Common myeloid progenitor, CD34-positive (primary cell): ENCODE measurements around the gene LINS1.
A peak's percentile ranks its signal among the peaks of the same experiment; 100 is the strongest.
"Not testable (repeated sequence)": the region's sequence is repeated elsewhere in the genome, so short reads cannot be mapped to it uniquely, and the experiment has no call there.

ENCODE experiments used
- CTCF ChIA-PET: fragments of 350-600 bp; sonication (Branson Sonifier 250); formaldehyde crosslinking; loops from one replicate; lab custom pipeline; 2021; ENCODE audit warnings: antibody characterized with exemption; lab: Charles Lee
- POLR2A ChIA-PET: fragments of 350-600 bp; sonication (Branson Sonifier 250); formaldehyde crosslinking; loops from one replicate; lab custom pipeline; 2021; ENCODE audit warnings: antibody characterized with exemption; lab: Charles Lee
- DNase-seq, 3 donors: peaks; one replicate each; pipeline versions ENCODE4 v3.0.0 to v3.0.0-alpha.2; 2013
- H3K27ac ChIP-seq, 2 experiments: 1 replicate in 1 of 2; 2 replicates in 1 of 2; pipeline ENCODE4 v1.7.0; 2013; ENCODE audit warnings: inconsistent platforms in 2 of 2, low read length in 2 of 2, mild to moderate bottlenecking in 2 of 2, low read depth in 1 of 2, moderate library complexity in 1 of 2; ENCODE audit not compliant: severe bottlenecking in 2 of 2, insufficient read depth in 1 of 2, poor library complexity in 1 of 2
- H3K27me3 ChIP-seq, 5 experiments: replicated peaks in 2 of 5; 1 replicate in 3 of 5; 2 replicates in 2 of 5; pipeline versions ENCODE4 v1.6.1 to v1.7.0; 2013; ENCODE audit warnings: low read length in 4 of 5, mild to moderate bottlenecking in 2 of 5, moderate library complexity in 2 of 5, inconsistent platforms in 1 of 5; ENCODE audit not compliant: insufficient read depth in 5 of 5, control insufficient read depth in 4 of 5
- H3K36me3 ChIP-seq, 4 experiments: 1 replicate in 2 of 4; 2 replicates in 2 of 4; pipeline versions ENCODE4 v1.6.1 to v1.7.0; 2013; ENCODE audit warnings: low read length in 3 of 4, control low read depth in 1 of 4, mild to moderate bottlenecking in 1 of 4; ENCODE audit not compliant: control insufficient read depth in 4 of 4, insufficient read depth in 4 of 4
- H3K4me1 ChIP-seq, 4 experiments: 1 replicate in 3 of 4; 2 replicates in 1 of 4; pipeline versions ENCODE4 v1.6.1 to v1.7.1; 2013; ENCODE audit warnings: low read length in 3 of 4, mild to moderate bottlenecking in 3 of 4, control low read depth in 1 of 4, inconsistent platforms in 1 of 4, moderate library complexity in 1 of 4; ENCODE audit not compliant: control insufficient read depth in 4 of 4, insufficient read depth in 4 of 4; ENCODE audit errors: control extremely low read depth in 1 of 4
- H3K4me3 ChIP-seq, 7 experiments: 1 replicate in 4 of 7; 2 replicates in 3 of 7; pipeline versions ENCODE4 v1.5.1 to v1.7.0; 2013; ENCODE audit warnings: mild to moderate bottlenecking in 7 of 7, low read length in 6 of 7, moderate library complexity in 6 of 7, inconsistent platforms in 2 of 7, low read depth in 2 of 7, control low read depth in 1 of 7; ENCODE audit not compliant: insufficient read depth in 4 of 7, control insufficient read depth in 1 of 7; ENCODE audit errors: extremely low read depth in 1 of 7
- H3K9me3 ChIP-seq, 5 experiments: 1 replicate in 4 of 5; 2 replicates in 1 of 5; pipeline versions ENCODE4 v1.6.1 to v1.7.1; 2013; ENCODE audit warnings: low read length in 4 of 5, mild to moderate bottlenecking in 2 of 5, inconsistent platforms in 1 of 5, low read depth in 1 of 5, moderate library complexity in 1 of 5; ENCODE audit not compliant: control insufficient read depth in 4 of 5, insufficient read depth in 2 of 5; ENCODE audit errors: control extremely low read depth in 1 of 5
- WGBS: methylation state at CpG from one replicate; pipeline ENCODE4 v1.1.5; 2013; ENCODE audit not compliant: insufficient coverage; 5-methylcytosine and 5-hydroxymethylcytosine counted together

The LINS1 gene

GRCh38 chr15:100595964-100596363 is 6.0 kb downstream of the LINS1 start:
- WGBS = 100% methylated on average over 2 of the region's 3 CpGs
- peaks cover 0 to 8% (median 3%) of the 10 kb centered on the region in 4 experiments for H3K36me3 ChIP-seq
- H3K27me3 ChIP-seq = no peaks in the 10 kb centered on the region
- H3K9me3 ChIP-seq = peaks cover 0 to 5% (median 0%) of the 10 kb centered on the region in 5 experiments
- no peak overlapping the region for H3K4me3 ChIP-seq
- H3K4me1 ChIP-seq = peaks cover 0 to 15% (median 10%) of the 10 kb centered on the region in 4 experiments
- POLR2A ChIA-PET = no interaction called here
- H3K27ac ChIP-seq = peak overlapping the region in 1 of 2 experiments; percentile 63
- no peak for DNase-seq
- CTCF ChIA-PET = no interaction called here

- no peak for DNase-seq
- Histone ChIP-seq H3K36me3 (peaks cover 0 to 8% (median 4%) of the 10 kb centered on the region in 4 experiments), H3K27ac (no peak overlapping the region), H3K4me3 (no peak overlapping the region), H3K27me3 (no peaks in the 10 kb centered on the region), H3K4me1 (peaks cover 0 to 7% (median 3%) of the 10 kb centered on the region in 4 experiments), H3K9me3 (peaks cover 0 to 27% (median 9%) of the 10 kb centered on the region in 5 experiments)
- ChIA-PET CTCF (no interaction called here), POLR2A (no interaction called here)
- WGBS = no CpG with 5 or more reads among the region's 2 CpGs
These were observed 8.6 kb downstream of the LINS1 start for GRCh38 chr15:100593431-100593830.

- 94% methylated on average over 2 of the region's 3 CpGs for WGBS
- H3K27ac ChIP-seq = no peak overlapping the region
- peaks cover 0 to 33% (median 9%) of the 10 kb centered on the region in 5 experiments for H3K9me3 ChIP-seq
- H3K27me3 ChIP-seq = no peaks in the 10 kb centered on the region
- POLR2A ChIA-PET = no interaction called here
- H3K4me1 ChIP-seq = peaks cover 0 to 7% (median 3%) of the 10 kb centered on the region in 4 experiments
- no peak overlapping the region for H3K4me3 ChIP-seq
- H3K36me3 ChIP-seq = peaks cover 0 to 8% (median 4%) of the 10 kb centered on the region in 4 experiments
- CTCF ChIA-PET = no interaction called here
- DNase-seq = no peak
These were observed 9.1 kb downstream of the LINS1 start for GRCh38 chr15:100592898-100593297.

GRCh38 chr15:100591835-100592234 is 10.1 kb downstream of the LINS1 start:
- Histone ChIP-seq H3K27ac (no peak overlapping the region), H3K4me1 (peaks cover 0 to 4% (median 2%) of the 10 kb centered on the region in 4 experiments), H3K9me3 (peaks cover 2 to 41% (median 9%) of the 10 kb centered on the region in 5 experiments), H3K36me3 (peaks cover 0 to 4% (median 2%) of the 10 kb centered on the region in 4 experiments), H3K27me3 (no peaks in the 10 kb centered on the region), H3K4me3 (no peak overlapping the region)
- DNase-seq = no peak
- POLR2A ChIA-PET = no interaction called here
- 57% methylated on average over 1 of the region's 2 CpGs for WGBS
- CTCF ChIA-PET = no interaction called here

- CTCF ChIA-PET = interaction anchor here (0.8 kb wide), 1 partner anchor 241 kb away, joined by 3 read pairs; no protein-coding TSS in a partner anchor
- 100% methylated on average over 1 of the region's 2 CpGs for WGBS
- DNase-seq, H3K36me3 ChIP-seq, H3K4me1 ChIP-seq, H3K27me3 ChIP-seq, H3K27ac ChIP-seq, H3K4me3 ChIP-seq, POLR2A ChIA-PET: not testable (repeated sequence)
- H3K9me3 ChIP-seq = peaks cover 2 to 41% (median 9%) of the 10 kb centered on the region in 5 experiments
These were observed 10.8 kb downstream of the LINS1 start for GRCh38 chr15:100591163-100591562.

GRCh38 chr15:100588638-100589242 is 13.2 kb downstream of the LINS1 start:
- H3K27ac ChIP-seq = no peak overlapping the region
- H3K9me3 ChIP-seq = peaks cover 2 to 42% (median 9%) of the 10 kb centered on the region in 5 experiments
- H3K36me3 ChIP-seq = peaks cover 0 to 9% (median 4%) of the 10 kb centered on the region in 4 experiments
- H3K27me3 ChIP-seq = no peaks in the 10 kb centered on the region
- ChIA-PET CTCF (no interaction called here), POLR2A (no interaction called here)
- WGBS = no CpG with 5 or more reads among the region's 1 CpG
- H3K4me3 ChIP-seq = no peak overlapping the region
- peak in 2 of 3 donors; percentile 35 to 43 for DNase-seq
- H3K4me1 ChIP-seq = no peaks in the 10 kb centered on the region

- Histone ChIP-seq H3K27ac (no peak overlapping the region), H3K4me1 (no peaks in the 10 kb centered on the region), H3K36me3 (peaks cover 0 to 10% (median 5%) of the 10 kb centered on the region in 4 experiments), H3K9me3 (peaks cover 0 to 2% (median 0%) of the 10 kb centered on the region in 5 experiments), H3K27me3 (no peaks in the 10 kb centered on the region), H3K4me3 (no peak overlapping the region)
- WGBS = 85% methylated on average over 4 of the region's 4 CpGs
- CTCF ChIA-PET = no interaction called here
- no peak for DNase-seq
- POLR2A ChIA-PET = no interaction called here
These were observed 21.6 kb downstream of the LINS1 start for GRCh38 chr15:100580414-100580813.
